Ovary (tissue), 3 donors: Measurements from ENCODE around the gene SESN3.

ENCODE experiments used
- EP300 ChIP-seq: sonication (generic); formaldehyde crosslinking; IDR thresholded peaks from one replicate; pipeline ENCODE4 v1.6.1; 2017; ENCODE audit warnings: antibody characterized with exemption
- POLR2A ChIP-seq: fragments of 450-650 bp; IDR thresholded peaks from one replicate; pipeline ENCODE4 v1.6.1; 2017; ENCODE audit warnings: antibody characterized with exemption, mild to moderate bottlenecking, moderate library complexity
- TF ChIP-seq, protein P1 (sequence below), 3 donors: fragments of 450-650 bp in 2 of 3; fragments of 200-600 bp in 1 of 3; IDR thresholded peaks; one replicate each; pipeline versions ENCODE4 v1.5.1 to v1.8.0; 2016 to 2022; ENCODE audit warnings: antibody characterized with exemption in 3 of 3, mild to moderate bottlenecking in 1 of 3
- donor health status: DM: no; HTN: no; CAD: no.

DNA sequence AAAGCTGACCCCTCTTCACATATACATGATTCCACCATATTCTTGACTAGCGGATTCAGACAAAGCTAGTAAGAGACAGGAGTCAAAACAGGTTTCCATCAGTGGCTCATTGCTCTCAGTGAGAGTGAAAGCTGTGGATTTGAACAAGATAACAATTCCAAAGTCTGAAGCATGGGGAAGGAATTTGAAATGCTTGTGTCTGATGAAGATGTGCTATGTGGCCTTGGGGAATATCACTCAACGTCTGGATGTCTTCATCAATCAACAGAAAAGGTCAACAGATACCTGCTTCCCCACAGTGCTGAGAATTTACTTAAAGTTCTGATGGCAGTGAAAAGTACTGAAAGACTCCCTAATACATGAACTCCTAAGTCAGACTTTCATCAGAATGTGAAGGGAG lies 46.9 kb upstream of the SESN3 start:
- TF ChIP-seq, protein P1, sequence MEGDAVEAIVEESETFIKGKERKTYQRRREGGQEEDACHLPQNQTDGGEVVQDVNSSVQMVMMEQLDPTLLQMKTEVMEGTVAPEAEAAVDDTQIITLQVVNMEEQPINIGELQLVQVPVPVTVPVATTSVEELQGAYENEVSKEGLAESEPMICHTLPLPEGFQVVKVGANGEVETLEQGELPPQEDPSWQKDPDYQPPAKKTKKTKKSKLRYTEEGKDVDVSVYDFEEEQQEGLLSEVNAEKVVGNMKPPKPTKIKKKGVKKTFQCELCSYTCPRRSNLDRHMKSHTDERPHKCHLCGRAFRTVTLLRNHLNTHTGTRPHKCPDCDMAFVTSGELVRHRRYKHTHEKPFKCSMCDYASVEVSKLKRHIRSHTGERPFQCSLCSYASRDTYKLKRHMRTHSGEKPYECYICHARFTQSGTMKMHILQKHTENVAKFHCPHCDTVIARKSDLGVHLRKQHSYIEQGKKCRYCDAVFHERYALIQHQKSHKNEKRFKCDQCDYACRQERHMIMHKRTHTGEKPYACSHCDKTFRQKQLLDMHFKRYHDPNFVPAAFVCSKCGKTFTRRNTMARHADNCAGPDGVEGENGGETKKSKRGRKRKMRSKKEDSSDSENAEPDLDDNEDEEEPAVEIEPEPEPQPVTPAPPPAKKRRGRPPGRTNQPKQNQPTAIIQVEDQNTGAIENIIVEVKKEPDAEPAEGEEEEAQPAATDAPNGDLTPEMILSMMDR (IDR thresholded peaks at IDR 0.05) = no peak
- TF ChIP-seq POLR2A = no peak
- no peak for TF ChIP-seq EP300
